DND-41 (cell line): ENCODE data around the gene ARIH1.

Source experiments
- ATAC-seq: fragments of 200-7000 bp; cut with Tn5 transposase; 3 replicates; pipeline ENCODE4 v1.9.1; 2021; ENCODE audit warnings: low read depth; ENCODE audit not compliant: insufficient read depth
- DNase-seq: peaks from one replicate; pipeline ENCODE4 v3.0.0-alpha.2; 2020
- H2AFZ ChIP-seq: 2 replicates; pipeline ENCODE4 v1.6.0; 2012; ENCODE audit warnings: low read depth, low read length
- H3K27ac ChIP-seq: 2 replicates; pipeline ENCODE4 v1.5.1; 2012; ENCODE audit warnings: low read length, inconsistent platforms
- H3K27me3 ChIP-seq: fragments of 200-600 bp; sonication (generic); 2 replicates; pipeline ENCODE4 v1.6.0; 2012; ENCODE audit warnings: low read length, mild to moderate bottlenecking, inconsistent platforms; ENCODE audit not compliant: insufficient read depth, poor library complexity
- H3K36me3 ChIP-seq: 2 replicates; pipeline ENCODE4 v1.5.1; 2012; ENCODE audit warnings: low read length, inconsistent platforms; ENCODE audit not compliant: insufficient read depth
- H3K4me1 ChIP-seq: 2 replicates; pipeline ENCODE4 v1.5.1; 2012; ENCODE audit warnings: mild to moderate bottlenecking, low read length; ENCODE audit not compliant: insufficient read depth
- H3K4me2 ChIP-seq: 2 replicates; pipeline ENCODE4 v1.6.0; 2012; ENCODE audit warnings: mild to moderate bottlenecking, moderate library complexity, low read length, inconsistent platforms; ENCODE audit not compliant: insufficient read depth
- H3K4me3 ChIP-seq, 2 experiments: fragments of 200-600 bp in 1 of 2; shearing (Covaris generic) in 1 of 2; 2 replicates each; pipeline ENCODE4 v1.5.1; 2012 to 2016; ENCODE audit warnings: inconsistent platforms in 2 of 2, low read length in 2 of 2, mild to moderate bottlenecking in 2 of 2, low read depth in 1 of 2, moderate library complexity in 1 of 2
- H3K79me2 ChIP-seq: 2 replicates; pipeline ENCODE4 v1.6.0; 2012; ENCODE audit warnings: low read length, inconsistent platforms; ENCODE audit not compliant: insufficient read depth
- H3K9ac ChIP-seq: 2 replicates; pipeline ENCODE4 v1.6.0; 2012; ENCODE audit warnings: low read depth, mild to moderate bottlenecking, inconsistent platforms, low read length, moderate library complexity
- H3K9me3 ChIP-seq: 2 replicates; pipeline ENCODE4 v1.5.1; 2012; ENCODE audit warnings: low read length, moderate library complexity, mild to moderate bottlenecking, inconsistent platforms; ENCODE audit not compliant: insufficient read depth, severe bottlenecking
- H4K20me1 ChIP-seq: 2 replicates; pipeline ENCODE4 v1.6.0; 2012; ENCODE audit warnings: low read length; ENCODE audit not compliant: insufficient read depth
- EZH2 ChIP-seq: IDR thresholded peaks from 3 replicates; pipeline ENCODE4 v1.6.1; 2012; ENCODE audit warnings: borderline replicate concordance, low read depth, mild to moderate bottlenecking, moderate library complexity, low read length, inconsistent platforms; ENCODE audit not compliant: severe bottlenecking
- TF ChIP-seq, protein P1 (sequence below): IDR thresholded peaks from 2 replicates; pipeline ENCODE4 v1.5.1; 2012; ENCODE audit warnings: borderline replicate concordance, low read length, moderate library complexity, mild to moderate bottlenecking; ENCODE audit not compliant: poor library complexity, severe bottlenecking; ENCODE audit errors: extremely low read depth

Gene ARIH1

GRCh38 chr15:72509484-72509883, 35.4 kb downstream of the ARIH1 start:
- Histone ChIP-seq H3K4me1 (no peaks in the 10 kb centered on the region), H3K27me3 (no peaks in the 10 kb centered on the region), H3K9ac (no peak overlapping the region), H3K9me3 (no peaks in the 10 kb centered on the region), H3K4me2 (no peak overlapping the region), H2AFZ (no peak overlapping the region), H3K27ac (no peak overlapping the region), H4K20me1 (peaks cover 32% of the 10 kb centered on the region), H3K79me2 (peaks cover 96% of the 10 kb centered on the region), H3K36me3 (0 out of 2 replicates have a peak, but pooled peaks cover 2% of the 10 kb centered on the region), H3K4me3 (no peak overlapping the region)
- DNase-seq = no peak
- no peak for ATAC-seq
- TF ChIP-seq, protein P1, sequence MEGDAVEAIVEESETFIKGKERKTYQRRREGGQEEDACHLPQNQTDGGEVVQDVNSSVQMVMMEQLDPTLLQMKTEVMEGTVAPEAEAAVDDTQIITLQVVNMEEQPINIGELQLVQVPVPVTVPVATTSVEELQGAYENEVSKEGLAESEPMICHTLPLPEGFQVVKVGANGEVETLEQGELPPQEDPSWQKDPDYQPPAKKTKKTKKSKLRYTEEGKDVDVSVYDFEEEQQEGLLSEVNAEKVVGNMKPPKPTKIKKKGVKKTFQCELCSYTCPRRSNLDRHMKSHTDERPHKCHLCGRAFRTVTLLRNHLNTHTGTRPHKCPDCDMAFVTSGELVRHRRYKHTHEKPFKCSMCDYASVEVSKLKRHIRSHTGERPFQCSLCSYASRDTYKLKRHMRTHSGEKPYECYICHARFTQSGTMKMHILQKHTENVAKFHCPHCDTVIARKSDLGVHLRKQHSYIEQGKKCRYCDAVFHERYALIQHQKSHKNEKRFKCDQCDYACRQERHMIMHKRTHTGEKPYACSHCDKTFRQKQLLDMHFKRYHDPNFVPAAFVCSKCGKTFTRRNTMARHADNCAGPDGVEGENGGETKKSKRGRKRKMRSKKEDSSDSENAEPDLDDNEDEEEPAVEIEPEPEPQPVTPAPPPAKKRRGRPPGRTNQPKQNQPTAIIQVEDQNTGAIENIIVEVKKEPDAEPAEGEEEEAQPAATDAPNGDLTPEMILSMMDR = no peak
- TF ChIP-seq EZH2 = no peak

- Histone ChIP-seq H4K20me1 (peaks cover 40% of the 10 kb centered on the region), H3K4me2 (no peak overlapping the region), H3K4me3 (no peak overlapping the region), H3K4me1 (no peaks in the 10 kb centered on the region), H3K79me2 (peaks cover 96% of the 10 kb centered on the region), H3K9ac (no peak overlapping the region), H3K9me3 (no peaks in the 10 kb centered on the region), H3K36me3 (0 out of 2 replicates have a peak, but pooled peaks cover 4% of the 10 kb centered on the region), H3K27me3 (no peaks in the 10 kb centered on the region), H2AFZ (no peak overlapping the region), H3K27ac (no peak overlapping the region)
- TF ChIP-seq, protein P1 = no peak
- TF ChIP-seq EZH2 = no peak
- ATAC-seq (no peak), DNase-seq (no peak)
These were observed 37.4 kb downstream of the ARIH1 start for GRCh38 chr15:72511536-72511935.

DNA sequence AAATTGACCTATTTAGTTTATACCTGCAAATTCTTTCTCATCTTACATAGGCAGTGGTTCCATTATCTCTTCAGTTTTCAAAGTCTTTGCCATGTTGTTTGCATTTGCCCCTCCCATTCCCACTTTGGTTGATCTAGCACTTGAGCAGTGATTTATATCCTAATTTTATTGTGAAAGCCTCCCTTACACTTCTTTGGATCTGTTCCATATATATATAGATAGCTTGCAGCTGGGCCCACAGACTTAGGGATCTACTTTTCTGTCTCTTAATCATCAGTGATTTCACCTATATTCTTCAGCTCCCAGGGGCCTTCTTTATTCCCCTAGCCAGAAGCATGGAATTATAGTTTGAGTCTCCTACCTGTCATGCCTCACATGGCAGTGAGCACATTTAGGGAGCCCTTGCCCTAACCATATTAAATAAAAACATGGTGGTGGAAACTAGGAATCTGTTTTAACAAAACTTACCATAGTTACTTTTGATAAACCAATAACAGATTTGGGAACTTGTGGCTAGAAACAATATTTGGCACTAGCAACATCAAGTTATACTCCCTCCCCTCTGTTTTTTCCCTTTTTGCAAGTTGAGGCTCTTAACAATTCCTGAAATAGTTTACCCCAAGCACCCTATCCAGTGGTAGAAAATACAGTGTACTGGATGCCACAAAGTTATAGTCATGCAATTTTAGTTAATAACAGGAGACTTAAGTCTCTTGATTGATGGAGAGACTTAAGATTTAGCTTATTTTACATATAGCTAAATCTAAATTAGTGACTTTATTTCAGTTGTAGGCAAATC, 41.7 kb downstream of the ARIH1 start:
- no peaks in the 10 kb centered on the region for H3K27me3 ChIP-seq
- H3K4me3 ChIP-seq = no peak overlapping the region
- DNase-seq (no peak), ATAC-seq (no peak)
- peaks cover 6% of the 10 kb centered on the region; the same call in 1 of the 2 replicates for H3K36me3 ChIP-seq
- TF ChIP-seq EZH2 = no peak
- TF ChIP-seq, protein P1 = no peak
- H3K9me3 ChIP-seq = no peaks in the 10 kb centered on the region
- H3K79me2 ChIP-seq = peaks cover 91% of the 10 kb centered on the region
- peaks cover 25% of the 10 kb centered on the region for H4K20me1 ChIP-seq
- no peak overlapping the region for H2AFZ ChIP-seq
- H3K4me1 ChIP-seq = no peaks in the 10 kb centered on the region
- no peak overlapping the region for H3K27ac ChIP-seq
- no peak overlapping the region for H3K4me2 ChIP-seq
- H3K9ac ChIP-seq = no peak overlapping the region
